ENCODE results near the gene ALKBH2. TPM values are rescaled to one million over a fixed set of nuclear protein-coding genes. Genes with fewer than 3 reads are reported as not detected.

The ALKBH2 gene
- total and polyA plus RNA-seq, 2 experiments from 2014 or later: 16.4 to 35.9 TPM

GRCh38 chr12:109140560-109140959, 47.3 kb upstream of the ALKBH2 start:
- Mint-ChIP-seq H3K36me3 (ENCODE audit: low read depth) (no peaks in the 10 kb centered on the region; the same call in 2 of the 3 replicates), H3K4me1 (no peaks in the 10 kb centered on the region), H3K27me3 (ENCODE audit: insufficient read depth, low read depth, poor library complexity) (peaks cover 1% of the 10 kb centered on the region), H3K27ac (no peak overlapping the region), H3K9me3 (peaks cover 12% of the 10 kb centered on the region; the same call in 1 of the 3 replicates), H3K4me3 (no peak overlapping the region)
- Histone ChIP-seq H3K27me3 (ENCODE audit: insufficient read depth) (no peaks in the 10 kb centered on the region), H3K4me2 (no peak overlapping the region), H3K9me2 (ENCODE audit: insufficient read depth) (no peaks in the 10 kb centered on the region), H3K79me2 (replicated peaks; ENCODE audit: insufficient read depth) (no peaks in the 10 kb centered on the region), H4K20me1 (replicated peaks; ENCODE audit: insufficient read depth) (no peaks in the 10 kb centered on the region), H3K4me3 (no peak overlapping the region), H3K27ac (ENCODE audit: low read depth) (no peak overlapping the region), H2AFZ (no peak overlapping the region), H3F3A (replicated peaks; ENCODE audit: low read depth) (no peaks in the 10 kb centered on the region), H3K36me3 (ENCODE audit: insufficient read depth) (no peaks in the 10 kb centered on the region), H3K4me1 (ENCODE audit: insufficient read depth) (no peaks in the 10 kb centered on the region)
- DNase-seq (ENCODE audit: low spot score): no peak
- no peak for ATAC-seq
- no peak for TF ChIP-seq EZH2 (IDR thresholded peaks at IDR 0.05; ENCODE audit: low read depth, unreplicated experiment)
- TF ChIP-seq ZNF462 (CRISPR knock-in tag; IDR thresholded peaks at IDR 0.05): no peak
- no peak for TF ChIP-seq EZH2phosphoT487 (IDR thresholded peaks at IDR 0.05; ENCODE audit: unreplicated experiment)
- no peak for TF ChIP-seq REST (IDR thresholded peaks at IDR 0.05; ENCODE audit: unreplicated experiment)
- TF ChIP-seq CREB1 (CRISPR knock-in tag; IDR thresholded peaks at IDR 0.05; ENCODE audit: low read depth): no peak
- TF ChIP-seq, protein P1, sequence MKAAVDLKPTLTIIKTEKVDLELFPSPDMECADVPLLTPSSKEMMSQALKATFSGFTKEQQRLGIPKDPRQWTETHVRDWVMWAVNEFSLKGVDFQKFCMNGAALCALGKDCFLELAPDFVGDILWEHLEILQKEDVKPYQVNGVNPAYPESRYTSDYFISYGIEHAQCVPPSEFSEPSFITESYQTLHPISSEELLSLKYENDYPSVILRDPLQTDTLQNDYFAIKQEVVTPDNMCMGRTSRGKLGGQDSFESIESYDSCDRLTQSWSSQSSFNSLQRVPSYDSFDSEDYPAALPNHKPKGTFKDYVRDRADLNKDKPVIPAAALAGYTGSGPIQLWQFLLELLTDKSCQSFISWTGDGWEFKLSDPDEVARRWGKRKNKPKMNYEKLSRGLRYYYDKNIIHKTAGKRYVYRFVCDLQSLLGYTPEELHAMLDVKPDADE (IDR thresholded peaks at IDR 0.05): no peak
